NCI-H748 treated with DMSO at 0.1 percent for 48 hours (cell line): ENCODE data around the gene NOS3.

Source experiments
- DNase-seq: peaks from one replicate; lab custom pipeline; 2025; lab: John Stamatoyannopoulos, UW

Gene NOS3

DNA sequence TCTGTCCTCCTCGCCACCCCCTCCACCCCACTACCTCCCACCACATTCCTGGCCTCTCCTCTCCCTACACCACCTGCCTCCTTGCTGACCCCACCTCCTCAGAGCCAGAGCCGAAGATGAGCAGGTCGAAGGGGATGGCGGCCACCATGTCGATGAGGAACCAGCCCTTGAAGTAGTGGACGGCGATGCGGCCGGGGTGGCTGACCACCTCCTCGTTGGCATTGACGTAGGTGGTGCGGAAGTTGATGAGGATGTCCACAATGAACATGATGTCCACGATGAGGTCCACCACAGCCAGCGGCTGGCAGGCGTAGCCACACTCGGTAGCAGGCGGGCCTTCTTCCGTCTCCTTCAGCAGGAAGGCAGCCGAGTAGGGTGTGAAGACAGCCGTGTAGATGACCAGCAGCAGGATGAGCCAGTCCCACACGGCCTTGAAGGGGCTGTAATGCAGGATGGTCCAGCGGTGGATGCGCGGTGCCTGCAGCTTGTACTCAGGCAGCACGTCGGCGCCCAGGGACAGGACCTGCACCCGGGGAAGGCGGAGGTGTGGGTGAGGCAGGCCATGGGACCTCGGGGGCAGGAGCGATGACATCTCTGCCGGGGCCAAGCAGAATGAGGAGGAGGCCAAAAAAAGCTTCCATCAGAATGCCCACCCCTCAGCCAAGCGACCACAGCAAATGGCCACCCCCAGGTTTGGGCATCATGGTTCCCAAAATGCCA, 38.3 kb upstream of the NOS3 start:
- DNase-seq: no peak

DNA sequence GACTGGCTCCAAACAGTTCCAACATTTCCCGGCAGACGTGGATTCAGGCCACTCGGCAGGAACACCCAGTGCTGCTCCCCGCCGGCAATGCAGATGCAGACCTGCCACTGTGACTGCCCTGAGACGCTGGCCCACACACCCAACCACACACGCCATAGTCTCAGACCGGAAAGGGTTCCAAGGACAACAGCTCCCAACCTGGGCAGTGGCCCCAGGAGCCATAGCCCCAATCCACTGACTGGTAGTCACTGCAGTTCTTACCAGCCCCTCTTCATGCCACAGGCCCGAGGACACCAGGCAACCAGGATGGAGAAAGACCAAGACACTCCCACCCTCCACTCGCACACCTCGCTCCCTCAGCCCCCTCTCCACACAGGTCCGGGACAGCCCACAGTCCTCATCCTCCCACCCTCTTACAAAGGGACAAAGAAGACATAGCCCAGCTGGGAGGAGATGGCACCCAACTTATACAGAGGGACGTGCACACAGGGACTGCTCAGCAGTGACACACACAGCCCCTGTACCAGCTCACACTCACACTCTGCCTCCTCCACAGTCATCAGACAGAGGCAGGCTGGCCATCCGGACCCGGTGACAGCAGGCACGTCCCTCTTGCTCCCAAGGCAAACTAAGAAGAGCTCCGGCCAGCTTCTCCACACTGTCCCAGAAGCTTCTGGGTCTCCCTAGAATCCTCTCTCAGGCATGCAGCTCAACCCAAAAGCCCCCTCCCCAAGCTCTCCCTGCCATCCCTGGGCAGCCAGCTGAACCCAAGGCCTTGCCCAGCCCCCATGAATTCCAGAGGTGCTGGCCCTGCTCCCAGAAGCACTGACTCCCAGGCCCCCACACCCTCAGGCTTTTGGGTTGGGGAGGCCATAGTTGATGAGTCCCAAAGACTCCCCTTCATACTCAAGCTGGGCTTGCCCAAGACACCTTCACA, 37.5 kb upstream of the NOS3 start:
- no peak for DNase-seq

- no peak for DNase-seq
Measured at GRCh38 chr7:150954201-150954985, 36.4 kb upstream of the NOS3 start.

DNA sequence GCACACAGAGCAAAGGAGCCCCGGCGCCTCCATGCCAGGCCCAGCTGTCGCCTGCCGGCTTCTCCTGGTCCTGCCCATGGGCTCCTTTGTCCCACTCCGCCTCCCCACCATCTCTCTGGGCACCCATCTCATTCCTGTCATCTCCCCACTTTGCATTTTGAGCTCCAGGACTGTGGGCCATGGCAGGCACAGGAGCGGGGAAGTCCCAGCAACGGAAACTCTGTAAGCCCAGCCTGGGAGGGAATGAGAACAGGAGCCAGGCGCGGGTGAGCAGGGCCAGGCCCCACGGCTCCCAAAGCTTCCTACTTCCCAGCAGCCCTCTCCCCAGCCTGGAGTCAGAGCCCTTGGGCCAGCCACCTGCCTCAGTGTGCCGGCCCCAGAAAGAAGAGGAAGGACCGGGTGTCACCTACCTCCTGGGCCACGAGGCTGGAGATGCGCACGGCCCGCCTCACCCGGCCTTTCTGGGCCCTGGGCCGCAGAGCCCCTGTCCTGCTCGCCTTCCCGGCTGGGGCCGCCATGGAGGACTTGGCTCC, 35.8 kb upstream of the NOS3 start:
- DNase-seq: no peak

GRCh38 chr7:150955519-150956394, 35.1 kb upstream of the NOS3 start:
- DNase-seq: no peak

GRCh38 chr7:150956395-150957132, 34.3 kb upstream of the NOS3 start:
- no peak for DNase-seq

- no peak for DNase-seq
Measured at GRCh38 chr7:150957133-150958020, 33.4 kb upstream of the NOS3 start.

GRCh38 chr7:150958062-150958552, 32.7 kb upstream of the NOS3 start:
- no peak for DNase-seq

- no peak for DNase-seq
Measured at GRCh38 chr7:150958597-150958996, 32.2 kb upstream of the NOS3 start.

- no peak for DNase-seq
Measured at GRCh38 chr7:150959081-150959480, 31.7 kb upstream of the NOS3 start.

DNA sequence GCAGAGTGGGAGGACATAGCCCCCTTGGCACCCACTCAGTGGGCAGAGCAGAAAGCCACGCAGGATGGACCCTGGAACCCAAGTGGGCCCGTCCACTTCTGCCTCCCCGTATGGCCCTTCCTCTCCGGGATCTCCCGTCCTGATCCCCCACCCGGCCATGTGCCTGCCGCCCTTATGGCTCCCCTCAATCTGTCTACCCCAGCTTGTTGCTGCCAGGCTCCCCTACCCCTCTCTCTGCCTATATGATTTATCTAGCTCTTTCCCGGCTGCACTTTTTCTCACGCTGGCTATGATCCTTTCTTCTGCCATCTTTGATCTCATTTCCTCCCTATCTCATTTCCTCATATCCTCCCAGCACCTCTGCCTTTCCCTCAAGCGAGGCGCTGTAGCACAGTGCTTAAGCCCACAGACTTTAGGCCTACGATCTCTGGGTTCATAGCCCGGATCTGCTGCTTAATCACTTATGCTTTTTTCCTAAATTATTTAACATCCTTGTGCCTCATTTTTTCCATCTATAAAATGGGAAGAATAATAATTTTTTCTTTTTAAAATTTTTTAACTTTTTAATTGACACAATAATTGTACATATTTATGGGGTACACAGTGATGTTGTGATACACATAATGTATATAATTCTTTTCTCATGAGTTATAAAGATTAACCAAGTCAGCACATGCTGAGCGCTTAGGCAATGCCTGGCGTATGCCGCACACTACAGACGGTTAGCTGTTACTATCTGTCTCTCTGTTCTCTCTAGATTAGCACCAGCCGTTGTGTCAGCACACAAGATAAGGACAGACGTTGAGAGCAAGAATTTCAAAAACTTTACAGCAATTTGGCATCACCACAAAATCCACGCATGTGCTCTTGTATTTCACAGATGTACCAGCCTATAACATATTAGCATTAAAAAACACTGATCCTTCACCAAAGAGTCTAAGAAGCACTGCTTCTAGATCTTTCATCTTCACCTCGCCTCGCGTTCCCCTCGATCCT, 30.8 kb upstream of the NOS3 start:
- no peak for DNase-seq

- no peak for DNase-seq
Measured at GRCh38 chr7:150961510-150962289, 29.1 kb upstream of the NOS3 start.

DNA sequence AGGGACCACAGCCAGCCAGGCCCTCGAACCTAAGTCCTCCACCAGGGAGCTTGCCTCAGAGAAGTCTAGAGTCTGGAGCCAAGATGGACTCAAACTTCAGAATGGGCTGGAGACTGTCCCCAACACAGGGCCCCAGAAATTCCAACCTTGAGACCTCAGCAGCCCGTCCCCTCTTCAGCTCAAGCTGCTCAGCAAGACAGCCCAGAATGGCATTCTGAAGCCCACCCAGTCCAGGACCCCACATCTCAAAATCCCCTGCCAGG, 28.6 kb upstream of the NOS3 start:
- DNase-seq: no peak

DNA sequence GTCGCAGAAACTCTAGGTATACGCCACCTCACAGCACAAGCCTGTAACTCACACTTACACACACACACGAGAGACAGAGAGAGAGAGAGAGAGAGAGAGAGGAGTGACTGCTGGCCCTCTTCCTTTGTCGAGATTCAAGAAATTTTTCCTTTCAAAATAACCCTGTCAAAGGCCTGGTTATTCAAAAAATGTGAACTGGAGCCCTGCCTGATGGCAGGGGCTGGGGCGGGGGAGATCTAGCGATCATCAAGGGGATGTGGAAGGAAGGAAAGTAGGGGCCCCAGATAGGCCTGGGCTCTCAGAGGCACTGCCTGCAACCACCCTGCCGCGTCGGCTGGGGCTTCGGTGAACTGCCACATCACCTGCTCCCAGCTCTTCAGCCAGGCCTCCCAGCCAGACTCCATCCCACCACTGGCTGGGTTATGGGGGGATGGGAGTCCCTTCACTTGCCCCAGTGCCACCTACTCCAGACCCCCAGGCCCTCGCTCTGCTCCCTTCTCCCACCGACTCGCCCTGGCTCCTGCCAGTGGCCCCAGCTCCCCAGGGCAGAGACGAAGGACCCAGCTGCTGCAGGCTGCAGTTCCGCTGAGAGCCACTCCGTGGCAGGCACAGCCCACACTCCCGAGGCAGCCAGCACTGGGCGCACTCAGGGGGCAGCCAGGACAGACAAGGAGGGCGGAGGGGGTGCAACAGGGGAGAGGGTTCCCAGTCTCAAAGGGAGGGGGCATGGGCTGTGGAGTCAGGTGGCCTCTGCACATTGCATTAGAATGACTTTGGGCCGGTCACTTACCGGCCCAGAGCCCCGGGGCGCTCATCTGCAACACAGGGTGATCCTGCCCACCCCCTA, 28.0 kb upstream of the NOS3 start:
- DNase-seq: no peak

GRCh38 chr7:150963707-150964559, 26.9 kb upstream of the NOS3 start:
- no peak for DNase-seq
